ENCODE results near the gene OR4L1. TPM values are rescaled to one million over a fixed set of nuclear protein-coding genes. Genes with fewer than 3 reads are reported as not detected.

OR4L1 gene
- total and polyA plus RNA-seq, 2 of the 13 experiments (the other 11 are each of a cell fraction or from before 2014, with no cell fraction given), result not detected

GRCh38 chr14:20031058-20031457 is 28.8 kb upstream of the OR4L1 start:
- Histone ChIP-seq H3K4me3 (replicated peaks in 1 of 3; ENCODE audit: insufficient read depth in 1 of 3, low read depth in 2 of 3, low read length in 3 of 3) (no peak overlapping the region), H3K4me1 (ENCODE audit: insufficient read depth, low read length) (no peaks in the 10 kb centered on the region), H3K27ac (ENCODE audit: extremely low read length, insufficient read depth, low read length) (no peak overlapping the region), H3K9ac (ENCODE audit: insufficient read depth, low read depth, low read length) (no peak overlapping the region), H3K36me3 (replicated peaks in 1 of 2; ENCODE audit: control insufficient read depth in 1 of 2, insufficient read depth in 2 of 2, low read length in 2 of 2) (no peaks in the 10 kb centered on the region), H3K4me2 (ENCODE audit: low read depth, low read length) (no peak overlapping the region), H2AFZ (ENCODE audit: low read length) (no peak overlapping the region), H3K27me3 (ENCODE audit: control insufficient read depth in 1 of 2, insufficient read depth in 2 of 2, low read length in 2 of 2) (no peaks in the 10 kb centered on the region), H3K9me3 (ENCODE audit: low read length) (no peaks in the 10 kb centered on the region), H3K79me2 (ENCODE audit: insufficient read depth, low read length) (no peaks in the 10 kb centered on the region), H4K20me1 (ENCODE audit: insufficient read depth, low read length) (no peaks in the 10 kb centered on the region)
- FAIRE-seq (no peak), DNase-seq (ENCODE audit: low spot score) (no peak), ATAC-seq (no peak)
- WGBS (ENCODE audit: low lambda C conversion rate), result 9% methylated on average over 6 of the region's 6 CpGs
- TF ChIP-seq, protein P1, sequence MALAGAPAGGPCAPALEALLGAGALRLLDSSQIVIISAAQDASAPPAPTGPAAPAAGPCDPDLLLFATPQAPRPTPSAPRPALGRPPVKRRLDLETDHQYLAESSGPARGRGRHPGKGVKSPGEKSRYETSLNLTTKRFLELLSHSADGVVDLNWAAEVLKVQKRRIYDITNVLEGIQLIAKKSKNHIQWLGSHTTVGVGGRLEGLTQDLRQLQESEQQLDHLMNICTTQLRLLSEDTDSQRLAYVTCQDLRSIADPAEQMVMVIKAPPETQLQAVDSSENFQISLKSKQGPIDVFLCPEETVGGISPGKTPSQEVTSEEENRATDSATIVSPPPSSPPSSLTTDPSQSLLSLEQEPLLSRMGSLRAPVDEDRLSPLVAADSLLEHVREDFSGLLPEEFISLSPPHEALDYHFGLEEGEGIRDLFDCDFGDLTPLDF (CRISPR knock-in tag; IDR thresholded peaks at IDR 0.05), result no peak
- TF ChIP-seq DNMT3B (CRISPR knock-in tag; conservative IDR thresholded peaks at IDR 0.05), result no peak
- intact Hi-C loops (cut with micrococcal nuclease; ENCODE audit: unreplicated experiment) (no loop called here), in situ Hi-C loops (cut with HindIII; ENCODE audit: extremely low pct_ligation_motif_present, low pct_unique_long_range_greater_than_20kb) (no loop called here)
- ChIA-PET CTCF (ENCODE audit: low intra/inter-chr PET ratio, low total read pairs) (no interaction called here), POLR2A (no interaction called here)
- no TSS peak for BruUV-seq (replicated peaks)

GRCh38 chr14:20035449-20035848 is 24.4 kb upstream of the OR4L1 start:
- Histone ChIP-seq H2AFZ (ENCODE audit: low read length) (no peak overlapping the region), H3K36me3 (replicated peaks in 1 of 2; ENCODE audit: control insufficient read depth in 1 of 2, insufficient read depth in 2 of 2, low read length in 2 of 2) (no peaks in the 10 kb centered on the region), H3K4me3 (replicated peaks in 1 of 3; ENCODE audit: insufficient read depth in 1 of 3, low read depth in 2 of 3, low read length in 3 of 3) (no peak overlapping the region), H3K4me1 (ENCODE audit: insufficient read depth, low read length) (no peaks in the 10 kb centered on the region), H3K4me2 (ENCODE audit: low read depth, low read length) (no peak overlapping the region), H3K9me3 (ENCODE audit: low read length) (no peaks in the 10 kb centered on the region), H4K20me1 (ENCODE audit: insufficient read depth, low read length) (no peaks in the 10 kb centered on the region), H3K79me2 (ENCODE audit: insufficient read depth, low read length) (no peaks in the 10 kb centered on the region), H3K9ac (ENCODE audit: insufficient read depth, low read depth, low read length) (no peak overlapping the region), H3K27ac (ENCODE audit: extremely low read length, insufficient read depth, low read length) (no peak overlapping the region), H3K27me3 (ENCODE audit: control insufficient read depth in 1 of 2, insufficient read depth in 2 of 2, low read length in 2 of 2) (no peaks in the 10 kb centered on the region)
- 23% methylated on average over 3 of the region's 3 CpGs for WGBS (ENCODE audit: low lambda C conversion rate)
- no peak for TF ChIP-seq BCL6 (CRISPR knock-in tag; IDR thresholded peaks at IDR 0.05)
- no peak for ATAC-seq
- no peak for FAIRE-seq
- no TSS peak for BruUV-seq (replicated peaks)
- DNase-seq (ENCODE audit: low spot score), result no peak
- intact Hi-C loops (cut with micrococcal nuclease; ENCODE audit: unreplicated experiment) (no loop called here), in situ Hi-C loops (cut with HindIII; ENCODE audit: extremely low pct_ligation_motif_present, low pct_unique_long_range_greater_than_20kb) (no loop called here)
- POLR2A ChIA-PET, result no interaction called here
- CTCF ChIA-PET (ENCODE audit: low intra/inter-chr PET ratio, low total read pairs), result no interaction called here
